HTR-8/SVneo (cell line): Measurements from ENCODE around the gene UBE2E2.

Source experiments
- DNase-seq: peaks from one replicate; pipeline ENCODE4 v3.0.0; 2011; ENCODE audit warnings: low spot score, mixed read lengths; ENCODE audit not compliant: insufficient read length
- FAIRE-seq: peaks from 2 replicates; lab custom pipeline; 2011; peaks lifted over from hg19 to GRCh38; lab: Jason Lieb, UNC

The UBE2E2 gene

DNA sequence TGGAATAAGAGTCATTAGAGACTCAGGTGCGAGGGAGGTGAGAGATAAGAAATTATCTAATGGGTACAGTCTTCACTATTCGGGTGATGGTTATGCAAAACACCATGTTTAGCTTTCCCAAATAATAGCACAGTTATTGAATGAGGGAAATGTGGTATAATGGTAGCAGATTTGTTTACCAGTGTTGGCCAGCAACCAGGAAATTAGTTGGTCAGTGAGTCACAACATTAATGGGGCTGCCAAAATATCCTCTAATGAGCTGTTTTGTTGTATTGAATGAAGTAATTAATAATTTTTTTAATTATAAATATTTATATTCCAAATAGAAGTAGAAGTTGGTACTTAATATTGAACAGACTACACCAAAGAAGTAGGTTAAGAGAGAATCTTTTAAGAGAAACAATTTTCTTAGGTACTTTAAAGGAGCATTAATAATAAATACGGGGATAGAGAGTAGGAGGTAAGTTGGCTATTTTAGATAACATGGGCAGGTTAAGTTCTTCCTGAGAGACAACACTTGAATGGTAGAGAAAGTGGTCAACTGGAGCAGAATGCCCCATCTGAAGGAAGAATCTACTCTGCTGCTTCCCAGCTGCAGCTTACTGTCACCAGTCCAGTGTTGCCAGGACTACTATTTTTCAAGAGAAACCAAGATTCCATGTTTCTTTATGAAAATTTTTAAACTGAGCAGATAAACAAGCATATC is 218.8 kb downstream of the UBE2E2 start:
- DNase-seq (no peak), FAIRE-seq (no peak)

DNA sequence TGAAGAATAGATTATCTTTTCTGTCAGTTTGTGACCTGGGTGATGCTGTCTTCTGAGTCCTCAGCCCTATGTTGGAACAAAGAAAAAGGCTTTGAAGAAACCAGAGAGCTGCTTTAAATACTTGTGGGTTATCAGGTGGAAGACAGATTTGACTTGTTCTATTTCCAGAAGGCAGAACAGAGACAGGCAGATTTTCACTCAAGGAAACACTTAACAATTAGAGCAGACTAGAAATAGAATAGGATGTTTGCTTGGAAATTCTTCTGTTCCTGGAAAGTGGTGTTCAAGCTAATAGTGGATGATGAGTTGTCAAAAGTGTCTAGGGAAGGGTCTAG is 219.4 kb downstream of the UBE2E2 start:
- DNase-seq (no peak), FAIRE-seq (no peak)

DNA sequence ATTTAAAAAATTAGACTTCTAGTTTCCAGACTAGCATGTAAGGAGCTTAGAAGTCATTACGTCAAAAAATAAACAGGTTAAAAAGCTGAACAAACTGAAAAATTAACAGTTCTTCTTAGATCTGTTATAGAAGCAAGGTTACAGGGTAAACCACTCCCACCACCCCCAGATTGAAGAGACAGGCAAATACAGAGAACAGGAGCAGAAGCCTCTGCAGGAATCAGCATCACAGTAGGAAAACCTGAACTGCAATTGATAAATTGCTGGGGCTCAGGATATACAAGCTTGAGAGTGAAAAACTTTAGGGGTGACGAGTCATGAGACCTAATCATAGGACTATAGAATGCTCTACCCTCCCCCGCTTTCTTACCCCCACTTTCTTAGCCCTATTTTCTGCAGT is 222.3 kb downstream of the UBE2E2 start:
- DNase-seq (no peak), FAIRE-seq (no peak)

DNA sequence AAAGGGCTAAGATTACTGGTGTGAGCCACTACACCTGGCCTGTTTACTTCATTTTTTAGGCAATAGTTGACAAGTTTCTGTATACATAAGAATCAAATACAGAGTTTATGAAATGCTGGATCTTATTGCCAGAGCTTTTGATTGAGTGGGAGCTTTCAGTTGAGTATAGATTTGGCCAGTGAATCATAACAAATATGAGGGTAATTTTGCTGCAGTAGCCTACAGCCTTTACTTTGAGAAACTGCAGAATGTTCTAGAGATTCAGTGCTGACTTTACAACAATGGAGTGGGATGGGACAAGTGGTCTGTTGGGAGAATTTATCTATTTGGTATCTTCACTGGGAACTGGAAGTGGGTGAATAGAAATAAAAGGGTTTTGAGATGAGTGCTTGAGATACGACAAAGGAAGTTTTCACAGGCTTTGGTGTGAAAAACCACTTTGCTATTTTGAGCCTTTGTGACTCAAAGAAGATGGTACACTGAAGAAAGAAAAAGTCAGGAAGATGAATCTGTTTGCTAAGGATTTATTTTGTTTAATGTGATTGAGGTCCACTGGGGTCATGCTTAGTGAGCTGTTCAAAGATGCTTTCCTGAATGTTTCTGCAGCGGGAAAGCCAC is 227.8 kb downstream of the UBE2E2 start:
- no peak for FAIRE-seq
- no peak for DNase-seq

DNA sequence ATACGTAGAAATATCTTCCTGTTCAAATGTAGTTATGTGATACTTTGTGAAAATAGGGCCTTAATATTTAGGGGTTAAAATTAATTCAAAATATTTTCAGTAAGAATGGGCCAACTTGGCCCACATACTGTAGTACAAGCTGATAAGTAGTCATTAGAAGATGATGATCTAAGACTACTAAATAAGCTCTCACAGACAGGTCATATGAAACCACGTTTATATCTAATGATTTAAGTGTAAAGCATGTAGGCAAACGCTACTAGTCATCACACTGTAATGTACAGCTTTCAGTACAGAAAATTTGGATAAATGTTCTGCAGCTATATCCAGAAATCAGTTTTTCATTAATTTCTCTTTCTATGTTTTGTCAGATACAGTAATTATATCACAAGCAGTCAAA is 228.6 kb downstream of the UBE2E2 start:
- no peak for DNase-seq
- no peak for FAIRE-seq

DNA sequence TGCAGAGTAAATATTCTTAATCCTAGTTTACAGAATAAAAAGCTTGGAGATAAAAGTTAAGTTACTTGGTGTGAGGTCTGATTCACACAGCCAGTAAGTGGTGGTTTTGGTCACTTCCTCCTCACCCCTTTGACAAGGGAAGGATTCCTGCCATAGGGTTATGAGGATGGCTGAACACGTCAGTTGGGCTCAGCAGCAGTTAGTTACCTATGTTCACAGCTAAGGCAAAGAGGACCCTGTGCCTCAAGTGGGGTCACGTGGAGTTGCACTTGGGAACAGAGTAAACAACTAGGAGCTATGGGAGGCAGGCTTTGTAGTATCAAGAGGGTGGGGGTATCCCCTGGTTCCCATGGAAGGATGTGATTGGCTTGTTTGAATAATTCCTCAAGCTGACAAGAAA is 232.2 kb downstream of the UBE2E2 start:
- FAIRE-seq = no peak
- DNase-seq = no peak

DNA sequence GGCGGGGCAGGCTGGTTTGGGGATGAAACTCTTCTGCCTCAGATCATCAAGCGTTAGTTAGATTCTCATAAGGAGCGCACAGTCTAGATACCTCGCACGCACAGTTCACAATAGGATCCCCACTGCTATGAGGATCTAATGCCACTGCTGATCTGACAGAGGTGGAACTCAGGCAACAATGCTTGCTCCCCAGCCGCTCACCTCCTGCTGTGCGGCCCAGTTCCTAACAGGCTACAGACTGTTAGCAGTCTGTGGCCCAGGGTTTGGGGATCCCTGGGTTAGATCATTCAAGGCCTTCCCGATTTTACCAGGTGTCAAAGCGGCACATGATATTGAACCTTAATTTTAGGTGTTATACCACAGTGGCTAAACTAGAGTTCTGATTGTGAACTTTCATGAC is 232.8 kb downstream of the UBE2E2 start:
- FAIRE-seq = no peak
- no peak for DNase-seq

DNA sequence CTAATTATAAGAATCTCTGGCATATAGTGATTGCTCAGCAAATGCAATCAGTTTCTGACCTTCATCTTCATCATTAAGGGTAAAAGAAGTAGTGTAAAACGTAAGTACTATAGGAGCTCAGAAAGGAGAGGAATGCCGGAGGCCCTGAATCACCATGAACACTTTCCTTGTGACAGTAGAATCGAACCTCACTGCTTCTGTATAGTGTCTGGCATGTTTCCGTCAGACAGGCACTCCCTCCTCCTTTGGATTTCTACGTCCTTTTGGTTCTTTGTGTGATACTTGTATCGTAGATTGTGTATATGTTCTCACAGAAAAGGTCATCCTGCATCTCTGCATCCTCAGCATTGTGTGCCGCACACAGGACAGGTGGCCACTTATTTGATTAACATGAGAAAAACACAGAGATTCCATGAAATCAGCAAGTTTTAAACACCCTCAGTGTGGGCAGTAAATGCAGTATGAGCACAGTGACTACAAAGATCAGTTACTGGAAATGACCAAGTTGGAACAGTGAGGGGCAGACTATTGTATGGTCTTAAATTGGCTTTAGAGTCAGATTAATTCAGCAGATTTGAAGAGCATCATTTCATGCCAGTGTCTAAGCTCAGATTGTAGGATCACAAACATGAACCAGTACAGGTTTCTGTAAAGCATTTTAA is 234.5 kb downstream of the UBE2E2 start:
- DNase-seq (no peak), FAIRE-seq (no peak)

DNA sequence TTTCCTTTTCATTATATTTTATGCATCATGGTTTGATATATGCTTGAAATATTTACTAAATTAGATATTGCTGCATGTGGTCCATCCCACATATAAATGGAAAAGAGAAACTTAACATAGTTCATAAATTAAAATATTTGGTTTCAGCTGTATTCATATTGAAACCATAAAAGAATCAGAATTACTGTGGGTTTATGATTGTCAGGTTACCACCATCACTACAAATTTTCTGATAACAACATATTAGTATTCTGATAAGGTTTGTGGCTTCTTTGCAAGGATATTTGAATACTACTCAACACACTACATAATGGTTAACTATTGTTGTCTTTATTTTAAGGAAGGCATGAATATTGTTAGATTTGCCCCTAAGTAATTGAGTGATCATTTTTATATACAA is 235.5 kb downstream of the UBE2E2 start:
- DNase-seq (no peak), FAIRE-seq (no peak)

DNA sequence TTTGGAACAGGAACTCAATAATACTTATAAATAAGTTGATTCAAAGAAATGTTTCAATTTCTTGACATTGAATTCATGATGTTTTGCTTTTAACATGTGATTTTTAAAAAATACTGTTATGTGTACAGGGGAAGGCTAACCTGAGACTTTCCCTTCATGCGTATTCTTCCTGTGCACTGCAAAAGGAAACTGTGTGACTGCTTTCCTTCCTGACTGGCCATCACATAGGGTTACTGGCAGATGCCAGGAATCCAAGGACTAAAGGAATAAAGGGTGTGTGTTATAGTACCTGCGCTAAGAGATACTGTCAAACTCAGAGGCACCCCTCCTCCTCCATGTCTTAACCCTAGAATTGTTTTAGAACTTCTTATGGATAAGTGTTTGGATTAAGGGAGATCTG is 236.0 kb downstream of the UBE2E2 start:
- FAIRE-seq = no peak
- no peak for DNase-seq

DNA sequence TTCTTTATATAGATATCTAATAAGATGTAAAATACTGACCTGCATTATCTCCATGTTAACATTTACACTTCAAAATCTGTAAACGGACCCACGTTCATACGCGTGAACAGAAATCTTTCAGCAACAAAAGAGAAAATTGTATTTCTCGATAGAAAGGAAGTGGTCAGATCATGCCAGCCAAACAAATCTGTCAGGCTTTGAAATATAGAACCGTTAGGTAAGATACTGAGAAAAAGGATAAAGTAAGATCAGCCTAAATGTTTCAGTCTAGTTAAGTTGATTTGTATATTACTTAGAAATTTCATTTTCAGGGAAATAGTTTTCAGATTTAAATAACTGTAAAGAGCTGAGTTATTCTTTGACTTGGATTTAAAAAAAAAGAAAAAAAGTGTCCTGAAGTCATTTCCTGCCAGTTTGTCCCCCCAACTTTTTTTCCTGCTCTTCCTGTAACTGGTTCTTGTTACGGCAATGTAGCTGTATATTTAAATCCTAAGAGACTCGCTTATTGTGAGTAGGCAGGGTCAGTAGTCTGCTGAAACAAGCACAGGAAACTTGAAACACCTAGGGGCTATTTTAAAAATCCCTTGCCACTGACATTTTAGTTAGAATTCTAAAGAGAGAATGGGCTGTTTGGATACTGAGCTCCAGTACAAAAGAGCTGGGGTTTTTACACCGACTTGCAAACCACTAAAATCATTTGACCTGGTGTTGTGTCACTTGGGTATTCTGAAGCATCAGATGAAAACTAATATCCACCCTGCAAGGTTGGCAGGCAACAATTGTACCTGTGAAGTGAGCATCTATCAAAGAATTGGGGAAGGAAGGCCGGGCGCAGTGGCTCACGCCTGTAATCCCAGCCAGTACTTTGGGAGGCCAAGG is 237.5 kb downstream of the UBE2E2 start:
- DNase-seq = no peak
- FAIRE-seq = no peak

DNA sequence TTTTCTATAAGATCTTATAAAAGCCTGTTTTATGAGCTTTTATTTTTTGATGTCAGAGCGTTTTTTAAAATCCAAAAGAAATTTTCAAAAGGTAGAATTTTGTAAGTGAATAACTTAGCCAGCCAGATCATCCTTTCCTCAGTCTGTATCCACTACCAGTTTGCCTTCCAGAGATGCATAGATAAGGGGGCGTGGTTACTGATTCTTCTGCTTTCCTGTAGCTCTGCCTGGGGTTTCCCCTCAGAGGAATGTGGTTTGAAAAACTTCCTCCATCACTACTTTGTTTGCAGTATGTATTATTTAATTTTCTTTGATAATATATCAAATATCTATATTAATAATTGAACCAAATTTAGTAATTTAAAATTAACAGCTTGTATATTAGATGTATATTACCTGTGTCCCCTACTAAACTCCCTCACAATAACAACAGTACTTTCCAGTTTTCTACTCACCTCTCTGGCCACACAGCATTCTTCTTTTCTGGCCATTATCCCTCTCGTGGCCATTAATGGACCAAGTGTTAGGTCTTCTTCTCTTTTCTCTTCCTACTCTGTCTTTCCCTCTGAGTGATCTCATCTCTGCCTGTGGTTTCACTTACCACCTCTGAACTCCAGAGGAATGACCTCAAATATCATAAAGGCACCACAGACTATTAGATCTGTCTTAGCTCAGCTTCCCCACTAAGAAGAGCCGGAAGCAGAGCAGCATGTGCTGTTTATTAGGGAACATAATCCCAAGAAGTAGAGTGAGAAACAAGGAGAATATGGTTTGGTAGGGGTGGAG is 239.7 kb downstream of the UBE2E2 start:
- no peak for FAIRE-seq
- no peak for DNase-seq

DNA sequence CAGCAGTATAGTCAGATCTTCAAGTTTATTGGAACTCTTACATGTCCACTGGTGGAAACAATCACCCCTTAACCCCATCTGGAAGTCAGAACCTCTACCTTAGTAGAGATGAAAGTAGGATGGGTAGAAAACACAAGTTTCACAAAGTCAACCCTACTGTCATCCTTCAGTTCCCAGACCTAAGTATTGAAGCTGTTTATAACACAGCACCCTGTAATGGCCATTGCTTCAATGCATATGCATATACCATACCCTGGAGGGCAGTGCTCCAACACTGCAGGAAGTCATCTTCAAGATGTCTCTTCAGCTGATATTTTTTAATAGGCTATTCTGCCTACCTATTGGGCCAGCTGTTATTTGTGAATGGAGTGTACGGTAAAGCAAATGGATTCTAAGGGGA is 241.3 kb downstream of the UBE2E2 start:
- FAIRE-seq = peak; percentile 49
- no peak for DNase-seq

DNA sequence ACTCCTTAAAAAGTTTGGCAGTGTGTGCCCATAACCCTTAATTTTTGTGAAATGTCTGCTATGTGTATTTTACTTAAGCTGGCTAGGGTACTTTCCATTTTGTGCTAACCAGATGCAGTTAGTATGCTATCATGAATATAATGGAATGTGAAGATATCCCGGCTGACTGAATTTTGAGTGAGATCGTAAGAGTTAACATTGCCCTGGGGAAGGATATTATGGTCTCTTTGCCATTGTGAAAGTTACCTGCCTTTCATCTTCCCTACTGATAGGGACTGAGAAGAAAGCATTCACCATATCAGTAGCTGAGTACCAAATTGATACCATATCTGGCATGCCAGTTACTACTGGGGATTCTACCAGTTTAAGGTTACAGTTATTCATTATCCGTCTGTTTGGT is 243.2 kb downstream of the UBE2E2 start:
- no peak for FAIRE-seq

DNA sequence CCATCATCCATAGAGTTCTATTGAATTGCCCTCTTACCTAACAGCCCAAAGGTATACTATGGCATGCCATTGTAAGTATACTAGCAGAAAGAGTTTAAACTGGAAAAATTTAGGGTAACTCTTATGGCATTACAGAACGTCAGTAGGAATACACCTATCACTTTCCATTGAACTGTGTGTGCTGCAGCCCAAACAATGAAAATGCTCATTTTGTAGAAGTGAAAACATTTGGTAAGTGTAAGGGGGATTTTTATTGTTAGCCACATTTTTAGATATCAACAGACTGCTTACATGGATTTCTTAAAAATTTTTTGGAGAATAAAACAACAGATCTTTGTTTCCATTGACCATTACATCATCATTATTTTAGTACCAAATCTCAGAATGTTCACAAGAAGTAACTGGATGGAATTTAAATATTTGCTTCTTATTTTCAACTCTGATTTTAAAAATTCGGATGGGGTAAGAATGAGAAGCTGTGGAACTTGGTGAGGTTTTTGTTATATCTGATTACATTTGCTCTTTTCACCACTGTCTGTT is 245.9 kb downstream of the UBE2E2 start:
- FAIRE-seq = no peak
- DNase-seq = no peak

More for the DNA sequence above, 243.2 kb downstream of the UBE2E2 start:
- DNase-seq = no peak

DNA sequence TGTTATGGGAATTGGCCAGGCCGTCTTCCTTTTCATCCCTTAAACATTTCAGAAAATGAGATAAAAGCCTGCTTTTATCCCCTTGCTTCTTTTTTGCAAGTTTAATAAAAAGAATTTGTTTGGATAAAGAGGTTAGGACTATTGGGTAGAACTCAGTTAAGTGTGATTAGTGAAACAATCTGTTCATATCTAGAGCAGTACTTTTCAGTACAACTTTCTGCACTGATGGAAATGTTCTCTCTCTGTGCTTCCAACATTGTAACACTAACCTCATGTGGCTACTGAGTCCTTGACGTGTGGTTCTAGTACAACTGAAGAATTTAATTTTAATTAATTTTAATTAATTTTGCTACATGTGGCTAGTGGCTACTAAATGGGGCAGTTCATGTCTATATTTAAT is 246.9 kb downstream of the UBE2E2 start:
- FAIRE-seq (no peak), DNase-seq (no peak)

DNA sequence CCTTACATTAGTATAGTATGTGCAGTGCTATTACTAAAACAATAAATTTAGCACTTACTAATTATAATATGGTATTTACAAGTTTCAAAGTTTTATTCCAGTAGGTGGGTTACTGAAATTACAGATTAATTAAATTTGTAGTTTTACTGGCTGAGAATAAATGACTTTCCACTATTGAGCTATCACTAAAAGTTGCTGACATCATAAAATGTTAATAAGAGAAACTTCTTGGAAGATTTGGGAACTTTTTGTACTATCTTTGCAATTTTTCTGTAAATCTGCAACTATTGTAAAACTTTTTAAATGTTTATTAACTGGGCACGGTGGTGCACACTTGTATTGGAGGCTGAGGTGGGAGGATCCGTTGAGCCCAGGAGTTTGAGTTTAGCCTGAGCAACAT is 247.7 kb downstream of the UBE2E2 start:
- DNase-seq (no peak), FAIRE-seq (no peak)

DNA sequence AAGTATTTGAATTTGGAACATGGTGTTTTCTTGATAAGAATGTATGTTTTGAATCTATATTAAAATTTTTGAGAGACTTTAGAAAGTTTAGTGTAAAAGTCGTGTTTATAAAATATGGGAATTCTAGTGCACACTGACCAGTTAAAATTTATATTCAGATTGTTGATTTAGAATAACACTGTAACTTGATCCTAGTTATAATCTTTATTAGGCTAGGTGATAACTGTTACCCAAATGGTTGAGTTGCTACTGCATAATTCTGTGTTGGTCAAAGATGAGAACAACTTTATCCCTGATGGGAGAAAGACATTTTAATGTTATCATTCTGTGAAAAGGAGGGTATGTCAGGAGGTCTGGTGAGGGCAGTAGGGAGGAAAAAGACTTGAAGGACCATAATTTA is 249.3 kb downstream of the UBE2E2 start:
- FAIRE-seq = no peak
- no peak for DNase-seq

DNA sequence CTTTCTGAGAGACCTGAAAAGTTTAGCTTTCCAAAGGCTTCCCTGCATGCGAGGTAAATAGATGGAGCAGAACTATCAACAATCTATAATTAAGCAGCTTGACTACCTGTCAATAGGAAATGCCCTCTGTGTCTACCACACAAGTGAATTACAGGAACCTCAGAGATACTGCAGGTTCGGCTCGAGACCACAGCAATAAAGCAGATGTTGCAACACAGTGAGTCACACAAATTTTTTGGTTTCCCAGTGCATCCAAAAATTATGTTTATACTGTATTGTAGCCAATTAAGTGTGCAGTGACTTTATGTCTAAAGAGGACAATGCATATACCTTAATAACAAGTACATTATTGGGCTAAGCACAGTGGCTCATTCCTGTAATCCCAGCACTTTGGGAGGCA is 252.0 kb downstream of the UBE2E2 start:
- FAIRE-seq (no peak), DNase-seq (peak; percentile 12)

DNA sequence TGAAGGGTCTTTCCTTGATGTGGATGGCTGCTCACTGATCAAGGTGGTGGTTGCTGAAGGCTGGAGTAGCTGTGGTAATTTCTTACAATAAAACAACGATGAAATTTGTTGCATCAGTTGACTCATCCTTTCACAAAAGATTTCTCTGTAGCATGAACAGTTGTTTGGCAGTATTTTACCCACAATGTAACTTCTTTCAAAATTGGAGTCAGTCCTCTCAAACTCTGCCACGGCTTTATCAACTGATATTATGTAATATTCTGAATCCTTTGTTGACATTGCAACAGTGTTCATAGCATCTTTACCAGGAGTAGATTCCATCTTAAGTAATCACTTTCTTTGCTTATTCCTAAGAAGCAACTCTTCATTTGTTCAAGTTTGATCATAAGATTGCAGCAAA is 252.6 kb downstream of the UBE2E2 start:
- DNase-seq (no peak), FAIRE-seq (no peak)
